Activated T-helper 2 cell treated with anti-CD3 and anti-CD28 coated beads, Interferon-gamma antibody, Interleukin-2, Interleukin-4, amounts not matched to agents 10 μg/mL and 5 μg/mL and 100 μg/mL, durations not matched to agents 14 hours and 24 hours and 36 hours (primary cell): ENCODE data around the gene HYAL4. TPM values are rescaled to one million over a fixed set of nuclear protein-coding genes. Genes with fewer than 3 reads are reported as not detected.
"Not testable (repeated sequence)": the region's sequence is repeated elsewhere in the genome, so short reads cannot be mapped to it uniquely, and the experiment has no call there.

Experiments used
- DNase-seq: peaks from one replicate; pipeline ENCODE4 v3.0.0; 2021; ENCODE audit warnings: low spot score
- H3K27ac Mint-ChIP-seq: one replicate; pipeline ENCODE4 v1.8.0; 2021; ENCODE audit warnings: mixed read lengths
- H3K27me3 Mint-ChIP-seq: one replicate; pipeline ENCODE4 v1.8.0; 2021; ENCODE audit warnings: low read depth, mixed read lengths
- H3K36me3 Mint-ChIP-seq: one replicate; pipeline ENCODE4 v1.8.0; 2021; ENCODE audit warnings: low read depth, mixed read lengths
- H3K4me1 Mint-ChIP-seq: one replicate; pipeline ENCODE4 v1.8.0; 2021; ENCODE audit warnings: low read depth, mixed read lengths
- H3K4me3 Mint-ChIP-seq: one replicate; pipeline ENCODE4 v1.8.0; 2021; ENCODE audit warnings: low read depth, mild to moderate bottlenecking, moderate library complexity, mixed read lengths
- H3K9me3 Mint-ChIP-seq: one replicate; pipeline ENCODE4 v1.8.0; 2021; ENCODE audit warnings: mixed read lengths
- intact Hi-C: fragments of 100-400 bp; cut with micrococcal nuclease; formaldehyde crosslinking; loops from one replicate; pipeline ENCODE4 v1.15.1; 2023
- total RNA-seq: library from RNA; stranded (reverse); gene quantifications from 2 replicates; pipeline ENCODE4 v1.2.3, GENCODE V29; 2022

Gene HYAL4
- total RNA-seq, 1 donor from 2014 or later, result not detected

DNA sequence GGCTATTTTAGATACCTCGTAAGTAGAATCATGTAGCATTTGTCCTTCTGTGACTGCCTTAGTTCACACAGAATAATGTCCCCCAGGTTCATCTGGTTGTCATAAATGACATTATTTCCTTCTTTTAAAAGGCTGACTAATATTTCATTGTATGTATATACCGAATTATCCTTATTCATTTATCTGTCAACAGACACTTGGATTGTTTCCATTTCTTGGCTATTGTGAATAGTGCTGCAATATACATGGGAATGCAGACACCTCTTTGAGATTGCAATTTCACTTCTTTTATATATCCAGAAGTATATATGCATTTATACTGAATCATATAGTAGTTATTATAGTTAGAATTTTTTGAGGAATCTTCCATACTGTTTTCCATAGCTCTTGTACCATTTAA lies 24.1 kb upstream of the HYAL4 start:
- no peak for DNase-seq
- H3K9me3 Mint-ChIP-seq, result no peaks in the 10 kb centered on the region
- no peak overlapping the region for H3K4me3 Mint-ChIP-seq
- no peaks in the 10 kb centered on the region for H3K36me3 Mint-ChIP-seq
- no peak overlapping the region for H3K27ac Mint-ChIP-seq
- intact Hi-C loops, result no loop called here
- peaks cover 9% of the 10 kb centered on the region for H3K27me3 Mint-ChIP-seq
- H3K4me1 Mint-ChIP-seq, result peaks cover 15% of the 10 kb centered on the region

GRCh38 chr7:123821320-123821719 lies 23.6 kb upstream of the HYAL4 start:
- H3K9me3 Mint-ChIP-seq, result no peaks in the 10 kb centered on the region
- DNase-seq, result no peak
- no peak overlapping the region for H3K27ac Mint-ChIP-seq
- peaks cover 10% of the 10 kb centered on the region for H3K27me3 Mint-ChIP-seq
- H3K4me1 Mint-ChIP-seq, result peaks cover 16% of the 10 kb centered on the region
- no peak overlapping the region for H3K4me3 Mint-ChIP-seq
- no peaks in the 10 kb centered on the region for H3K36me3 Mint-ChIP-seq
- intact Hi-C loops, result no loop called here

DNA sequence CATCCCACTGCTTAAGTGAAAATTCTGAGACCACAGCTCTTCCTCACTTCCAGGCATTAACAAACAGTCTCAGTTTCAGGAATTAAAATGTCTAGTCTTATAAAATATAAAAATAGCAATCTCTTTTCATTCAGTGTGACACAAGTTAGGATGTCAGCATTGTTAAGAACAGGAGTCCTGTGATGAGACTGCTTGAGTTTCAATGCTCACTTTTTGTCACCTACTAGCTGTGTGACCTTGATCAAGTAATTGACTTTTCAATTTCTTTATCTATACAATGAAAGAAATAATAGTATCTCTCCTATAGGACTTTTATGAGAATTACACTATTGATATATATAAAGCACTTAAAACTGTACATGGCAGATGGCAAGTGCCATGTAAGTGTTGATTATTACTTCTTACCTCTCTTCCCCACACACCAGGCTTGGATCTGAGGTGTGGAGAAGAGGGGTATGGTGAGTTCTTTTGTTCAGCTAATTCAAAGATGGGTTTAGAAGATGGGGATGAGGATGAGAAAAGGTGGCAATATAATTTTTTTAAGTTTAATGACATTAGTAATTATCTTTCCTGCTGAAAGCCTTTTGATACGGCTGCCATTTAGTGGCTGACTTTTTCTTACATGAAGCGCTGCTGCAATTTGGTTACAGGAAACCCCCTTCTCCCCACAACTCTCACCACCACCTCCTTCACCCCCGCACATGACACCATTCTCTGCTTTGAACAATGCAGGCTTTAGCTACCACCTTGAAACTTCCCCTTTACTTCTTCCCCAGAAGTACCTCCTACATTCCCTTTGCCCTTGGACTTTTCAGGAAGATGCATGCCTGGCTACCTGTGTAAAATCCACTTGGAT lies 20.8 kb upstream of the HYAL4 start:
- intact Hi-C loops, result loop anchor here (1.0 kb wide), 2 partner anchors 77 to 112 kb away; no protein-coding TSS in a partner anchor
- Mint-ChIP-seq H3K4me1 (peaks cover 16% of the 10 kb centered on the region), H3K36me3 (no peaks in the 10 kb centered on the region), H3K27me3 (peaks cover 16% of the 10 kb centered on the region), H3K9me3 (no peaks in the 10 kb centered on the region), H3K4me3 (peak overlapping the region; percentile 6), H3K27ac (peak overlapping the region; percentile 67)
- no peak for DNase-seq

DNA sequence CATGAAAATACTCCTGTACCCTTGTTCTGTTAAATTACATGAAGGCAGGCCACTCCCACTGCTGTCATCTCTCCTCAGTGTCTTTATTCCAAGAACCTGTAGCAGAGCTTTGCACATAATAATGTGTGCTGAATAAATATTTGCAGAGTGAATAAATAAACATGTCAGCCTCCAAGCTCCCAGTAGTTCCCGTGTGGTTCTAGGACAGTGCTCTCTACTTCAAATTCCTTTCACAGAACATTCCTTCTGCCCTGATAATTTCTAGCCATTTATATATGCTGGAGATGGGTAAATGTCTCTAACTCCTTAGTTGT lies 20.3 kb upstream of the HYAL4 start:
- intact Hi-C loops, result loop anchor here (1.0 kb wide), 2 partner anchors 77 to 112 kb away; no protein-coding TSS in a partner anchor

GRCh38 chr7:123828805-123829204 lies 16.2 kb upstream of the HYAL4 start:
- no peaks in the 10 kb centered on the region for H3K9me3 Mint-ChIP-seq
- H3K27me3 Mint-ChIP-seq, result peaks cover 26% of the 10 kb centered on the region
- H3K4me3 Mint-ChIP-seq, result no peak overlapping the region
- H3K36me3 Mint-ChIP-seq, result no peaks in the 10 kb centered on the region
- H3K4me1 Mint-ChIP-seq, result peaks cover 12% of the 10 kb centered on the region
- H3K27ac Mint-ChIP-seq, result no peak overlapping the region
- DNase-seq, result no peak
- intact Hi-C loops, result no loop called here

More for the DNA sequence above, 20.3 kb upstream of the HYAL4 start:
- peaks cover 16% of the 10 kb centered on the region for H3K4me1 Mint-ChIP-seq
- H3K4me3 Mint-ChIP-seq, result no peak overlapping the region
- no peaks in the 10 kb centered on the region for H3K9me3 Mint-ChIP-seq
- no peaks in the 10 kb centered on the region for H3K36me3 Mint-ChIP-seq
- peaks cover 16% of the 10 kb centered on the region for H3K27me3 Mint-ChIP-seq
- peak overlapping the region; percentile 42 for H3K27ac Mint-ChIP-seq
- no peak for DNase-seq

GRCh38 chr7:123836656-123837055 lies 8.3 kb upstream of the HYAL4 start:
- H3K9me3 Mint-ChIP-seq, result no peaks in the 10 kb centered on the region
- H3K27ac Mint-ChIP-seq, result no peak overlapping the region
- H3K4me3 Mint-ChIP-seq, result no peak overlapping the region
- DNase-seq, result no peak
- intact Hi-C loops, result no loop called here
- no peaks in the 10 kb centered on the region for H3K36me3 Mint-ChIP-seq
- no peaks in the 10 kb centered on the region for H3K4me1 Mint-ChIP-seq
- peaks cover 13% of the 10 kb centered on the region for H3K27me3 Mint-ChIP-seq

DNA sequence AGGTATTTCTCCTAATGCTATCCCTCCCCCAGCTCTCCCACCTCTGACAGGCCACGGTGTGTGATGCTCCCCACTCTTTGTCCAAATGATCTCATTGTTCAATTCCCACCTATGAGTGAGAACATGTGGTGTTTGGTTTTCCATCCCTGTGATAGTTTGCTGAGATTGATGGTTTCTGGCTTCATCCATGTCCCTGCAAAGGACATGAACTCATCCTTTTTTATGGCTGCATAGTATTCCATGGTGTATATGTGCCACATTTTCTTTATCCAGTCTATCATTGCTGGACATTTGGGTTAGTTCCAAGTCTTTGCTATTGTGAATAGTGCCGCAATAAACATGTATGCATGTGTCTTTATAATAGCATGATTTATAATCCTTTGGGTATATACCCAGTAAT lies 5.9 kb upstream of the HYAL4 start:
- intact Hi-C loops, H3K4me3 Mint-ChIP-seq, H3K36me3 Mint-ChIP-seq, H3K9me3 Mint-ChIP-seq, DNase-seq, H3K27ac Mint-ChIP-seq, H3K4me1 Mint-ChIP-seq, H3K27me3 Mint-ChIP-seq: not testable (repeated sequence)

- H3K4me1 Mint-ChIP-seq, H3K27ac Mint-ChIP-seq, H3K27me3 Mint-ChIP-seq, H3K4me3 Mint-ChIP-seq, intact Hi-C loops, H3K9me3 Mint-ChIP-seq, H3K36me3 Mint-ChIP-seq, DNase-seq: not testable (repeated sequence)
Measured at GRCh38 chr7:123844142-123844541, 827 bp upstream of the HYAL4 start.

DNA sequence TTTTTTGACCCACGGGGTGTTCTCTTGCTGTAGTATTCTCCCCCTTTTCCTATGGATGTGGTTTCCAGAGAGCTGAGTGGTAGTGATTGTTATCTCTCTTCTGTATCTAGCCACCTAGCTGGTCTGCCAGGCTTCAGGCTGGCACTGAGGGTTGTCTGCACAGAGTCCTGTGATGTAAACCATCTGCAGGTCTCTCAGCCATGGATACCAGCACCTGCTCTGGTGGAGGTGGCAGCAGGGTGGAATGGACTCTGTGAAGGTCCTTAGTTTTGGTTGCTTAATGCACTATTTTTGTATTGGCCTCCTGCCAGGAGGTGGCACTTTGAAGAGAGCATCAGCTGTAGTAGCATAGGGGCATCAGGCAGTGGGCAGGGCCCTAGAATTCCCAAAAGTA lies 851 bp downstream of the HYAL4 start:
- intact Hi-C loops, result no loop called here
- Mint-ChIP-seq H3K4me1 (no peaks in the 10 kb centered on the region), H3K4me3 (no peak overlapping the region), H3K27ac (no peak overlapping the region), H3K9me3 (no peaks in the 10 kb centered on the region), H3K36me3 (no peaks in the 10 kb centered on the region), H3K27me3 (peaks cover 4% of the 10 kb centered on the region)
- no peak for DNase-seq

DNA sequence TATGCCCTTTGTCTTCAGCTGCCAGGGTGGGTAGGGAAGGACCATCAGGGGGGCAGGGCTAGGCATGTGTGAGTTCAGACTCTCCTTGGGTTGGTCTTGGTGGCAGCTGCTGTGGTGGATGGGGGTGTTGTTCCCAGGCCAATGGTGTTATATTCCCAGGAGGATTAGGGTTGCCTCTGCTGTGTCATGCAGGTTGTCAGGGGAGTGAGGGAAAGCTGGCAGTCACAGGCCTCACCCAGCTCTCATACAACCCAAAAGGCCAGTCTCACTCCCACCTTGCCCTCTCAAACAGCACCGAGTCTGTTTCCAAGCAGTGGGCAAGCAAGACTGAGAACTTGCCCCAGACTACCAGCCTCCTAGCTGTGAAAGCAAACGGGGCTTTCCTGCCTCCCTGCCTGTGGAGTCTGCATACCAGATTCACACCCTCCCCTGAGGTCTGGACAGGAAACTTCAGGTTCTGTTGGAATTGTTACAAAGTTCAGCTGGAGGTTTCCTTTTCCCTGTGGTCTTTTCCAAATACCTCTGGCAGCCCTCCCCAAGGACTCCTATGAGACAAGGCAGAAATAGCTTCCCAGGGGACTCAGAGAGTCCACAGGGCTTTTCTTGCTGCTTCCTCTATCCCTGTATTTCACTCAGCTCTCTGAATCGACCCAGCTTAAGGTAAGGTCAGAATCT lies 1.4 kb downstream of the HYAL4 start:
- no peak overlapping the region for H3K27ac Mint-ChIP-seq
- no peaks in the 10 kb centered on the region for H3K9me3 Mint-ChIP-seq
- peaks cover 4% of the 10 kb centered on the region for H3K27me3 Mint-ChIP-seq
- H3K36me3 Mint-ChIP-seq, result no peaks in the 10 kb centered on the region
- H3K4me1 Mint-ChIP-seq, result no peaks in the 10 kb centered on the region
- DNase-seq, result no peak
- intact Hi-C loops, result no loop called here
- no peak overlapping the region for H3K4me3 Mint-ChIP-seq

- Mint-ChIP-seq H3K4me3 (no peak overlapping the region), H3K27ac (no peak overlapping the region), H3K36me3 (no peaks in the 10 kb centered on the region), H3K27me3 (peaks cover 2% of the 10 kb centered on the region), H3K9me3 (no peaks in the 10 kb centered on the region), H3K4me1 (no peaks in the 10 kb centered on the region)
- intact Hi-C loops, result no loop called here
- no peak for DNase-seq
Measured at GRCh38 chr7:123847868-123848267, 2.9 kb downstream of the HYAL4 start.

GRCh38 chr7:123849855-123850254 lies 4.9 kb downstream of the HYAL4 start:
- no peaks in the 10 kb centered on the region for H3K9me3 Mint-ChIP-seq
- no peak overlapping the region for H3K27ac Mint-ChIP-seq
- no peaks in the 10 kb centered on the region for H3K27me3 Mint-ChIP-seq
- DNase-seq, result no peak
- intact Hi-C loops, result no loop called here
- no peaks in the 10 kb centered on the region for H3K36me3 Mint-ChIP-seq
- no peaks in the 10 kb centered on the region for H3K4me1 Mint-ChIP-seq
- H3K4me3 Mint-ChIP-seq, result no peak overlapping the region

DNA sequence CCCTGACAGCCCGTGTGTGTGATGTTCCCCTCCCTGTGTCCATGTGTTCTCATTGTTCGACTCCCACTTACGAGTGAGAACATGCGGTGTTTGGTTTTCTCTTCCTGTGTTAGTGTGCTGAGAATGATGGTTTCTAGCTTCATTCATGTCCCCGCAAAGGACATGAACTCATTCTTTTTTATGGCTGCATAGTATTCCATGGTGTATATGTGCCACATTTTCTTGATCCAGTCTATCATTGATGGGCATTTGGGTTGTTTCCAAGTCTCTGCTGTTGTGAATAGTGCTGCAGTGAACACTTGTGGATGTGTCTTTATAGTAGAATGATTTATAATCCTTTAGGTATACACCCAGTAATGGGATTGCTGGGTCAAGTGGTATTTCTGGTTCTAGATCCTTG lies 6.4 kb downstream of the HYAL4 start:
- H3K4me3 Mint-ChIP-seq, H3K36me3 Mint-ChIP-seq, intact Hi-C loops: not testable (repeated sequence)

More for the DNA sequence above, 6.4 kb downstream of the HYAL4 start:
- H3K4me1 Mint-ChIP-seq, H3K27me3 Mint-ChIP-seq, H3K27ac Mint-ChIP-seq, H3K9me3 Mint-ChIP-seq, DNase-seq: not testable (repeated sequence)
